ENCODE results near the gene DLG2.

The DLG2 gene

GRCh38 chr11:84022695-84023094 is 1604.4 kb downstream of the DLG2 start:
- TF ChIP-seq FOXM1 (IDR thresholded peaks at IDR 0.05; ENCODE audit: borderline replicate concordance, low read depth) (no peak), TAF1 (IDR thresholded peaks at IDR 0.05; ENCODE audit: low read depth) (no peak), MAX (IDR thresholded peaks at IDR 0.05) (no peak), EGR1 (IDR thresholded peaks at IDR 0.05) (no peak), RAD21 (IDR thresholded peaks at IDR 0.05; ENCODE audit: low read depth) (no peak), USF1 (IDR thresholded peaks at IDR 0.05) (no peak), ZBTB7A (IDR thresholded peaks at IDR 0.05; ENCODE audit: low read depth) (no peak), CEBPB (IDR thresholded peaks at IDR 0.05) (no peak), TEAD4 (IDR thresholded peaks at IDR 0.05) (no peak), YY1 (IDR thresholded peaks at IDR 0.05; ENCODE audit: low read depth) (no peak), REST (IDR thresholded peaks at IDR 0.05; ENCODE audit: low read depth) (no peak), NFIC (IDR thresholded peaks at IDR 0.05) (no peak), CREB1 (IDR thresholded peaks at IDR 0.05; ENCODE audit: low read depth) (no peak), EP300 (IDR thresholded peaks at IDR 0.05; ENCODE audit: borderline replicate concordance) (no peak)

- no peak for TF ChIP-seq YY1 (IDR thresholded peaks at IDR 0.05; ENCODE audit: low read depth)
Measured at GRCh38 chr11:84022201-84022600, 1604.9 kb downstream of the DLG2 start.

GRCh38 chr11:84021291-84021690 is 1605.9 kb downstream of the DLG2 start:
- TF ChIP-seq MAX (IDR thresholded peaks at IDR 0.05): no peak
- TF ChIP-seq TAF1 (IDR thresholded peaks at IDR 0.05; ENCODE audit: low read depth): no peak
- no peak for TF ChIP-seq EP300 (IDR thresholded peaks at IDR 0.05; ENCODE audit: borderline replicate concordance)
- TF ChIP-seq REST (IDR thresholded peaks at IDR 0.05; ENCODE audit: low read depth): no peak
- no peak for TF ChIP-seq CEBPB (IDR thresholded peaks at IDR 0.05)
- TF ChIP-seq TCF12 (IDR thresholded peaks at IDR 0.05; ENCODE audit: low read depth): no peak
- no peak for TF ChIP-seq CREB1 (IDR thresholded peaks at IDR 0.05; ENCODE audit: low read depth)
- TF ChIP-seq ZBTB7A (IDR thresholded peaks at IDR 0.05; ENCODE audit: low read depth): no peak
- TF ChIP-seq RAD21 (IDR thresholded peaks at IDR 0.05; ENCODE audit: low read depth): no peak
- TF ChIP-seq NFIC (IDR thresholded peaks at IDR 0.05): no peak
- TF ChIP-seq EGR1 (IDR thresholded peaks at IDR 0.05): no peak
- TF ChIP-seq USF1 (IDR thresholded peaks at IDR 0.05): no peak
- no peak for TF ChIP-seq TEAD4 (IDR thresholded peaks at IDR 0.05)
- no peak for TF ChIP-seq YY1 (IDR thresholded peaks at IDR 0.05; ENCODE audit: low read depth)

GRCh38 chr11:84019571-84020194 is 1607.5 kb downstream of the DLG2 start:
- TF ChIP-seq YY1 (IDR thresholded peaks at IDR 0.05; ENCODE audit: low read depth) (no peak), ZBTB7A (IDR thresholded peaks at IDR 0.05; ENCODE audit: low read depth) (no peak), MAX (IDR thresholded peaks at IDR 0.05) (no peak), TCF12 (IDR thresholded peaks at IDR 0.05; ENCODE audit: low read depth) (no peak), EGR1 (IDR thresholded peaks at IDR 0.05) (no peak), CREB1 (IDR thresholded peaks at IDR 0.05; ENCODE audit: low read depth) (no peak), NFIC (IDR thresholded peaks at IDR 0.05) (no peak), RAD21 (IDR thresholded peaks at IDR 0.05; ENCODE audit: low read depth) (no peak), REST (IDR thresholded peaks at IDR 0.05; ENCODE audit: low read depth) (no peak)
